ENCODE measurements around the gene ZNF439.

DNA sequence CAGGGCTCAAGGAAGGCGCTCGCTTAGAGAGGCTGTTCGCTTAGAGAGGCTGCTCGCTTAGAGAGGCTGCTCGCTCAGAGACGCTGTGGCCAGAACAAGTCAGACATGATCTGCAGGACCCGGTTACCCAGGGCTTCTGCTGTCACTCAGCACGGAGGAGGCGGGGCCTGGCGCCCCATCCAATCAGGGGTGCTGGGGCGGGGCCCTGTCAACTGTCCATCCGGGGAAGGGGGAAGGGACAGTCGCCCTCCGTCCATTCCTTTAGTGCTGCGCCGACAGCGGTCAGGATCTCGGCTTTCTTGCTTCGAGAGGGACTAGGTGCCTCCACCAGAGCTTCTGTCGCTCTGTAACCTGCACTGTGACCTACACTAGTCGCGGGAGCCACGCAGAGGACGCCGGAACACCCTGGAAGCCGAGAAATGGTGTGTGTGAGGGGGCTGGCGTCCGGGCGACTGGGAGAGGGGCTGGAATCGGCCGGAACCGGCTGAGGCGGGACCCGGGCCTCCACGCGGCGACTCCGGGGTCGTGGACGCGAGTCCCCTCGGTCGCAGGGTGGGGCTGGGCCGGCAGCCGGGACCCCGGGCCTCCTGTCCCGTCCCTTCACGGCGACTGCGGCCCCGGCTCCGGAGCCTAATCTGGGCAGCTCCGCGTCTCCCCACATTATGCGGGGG lies 34.4 kb upstream of the ZNF439 start, which contains the start of gene ZNF440:
- TF ChIP-seq, protein P1, sequence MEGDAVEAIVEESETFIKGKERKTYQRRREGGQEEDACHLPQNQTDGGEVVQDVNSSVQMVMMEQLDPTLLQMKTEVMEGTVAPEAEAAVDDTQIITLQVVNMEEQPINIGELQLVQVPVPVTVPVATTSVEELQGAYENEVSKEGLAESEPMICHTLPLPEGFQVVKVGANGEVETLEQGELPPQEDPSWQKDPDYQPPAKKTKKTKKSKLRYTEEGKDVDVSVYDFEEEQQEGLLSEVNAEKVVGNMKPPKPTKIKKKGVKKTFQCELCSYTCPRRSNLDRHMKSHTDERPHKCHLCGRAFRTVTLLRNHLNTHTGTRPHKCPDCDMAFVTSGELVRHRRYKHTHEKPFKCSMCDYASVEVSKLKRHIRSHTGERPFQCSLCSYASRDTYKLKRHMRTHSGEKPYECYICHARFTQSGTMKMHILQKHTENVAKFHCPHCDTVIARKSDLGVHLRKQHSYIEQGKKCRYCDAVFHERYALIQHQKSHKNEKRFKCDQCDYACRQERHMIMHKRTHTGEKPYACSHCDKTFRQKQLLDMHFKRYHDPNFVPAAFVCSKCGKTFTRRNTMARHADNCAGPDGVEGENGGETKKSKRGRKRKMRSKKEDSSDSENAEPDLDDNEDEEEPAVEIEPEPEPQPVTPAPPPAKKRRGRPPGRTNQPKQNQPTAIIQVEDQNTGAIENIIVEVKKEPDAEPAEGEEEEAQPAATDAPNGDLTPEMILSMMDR (optimal IDR thresholded peaks at IDR 0.05 in 1 of 3, IDR thresholded peaks at IDR 0.05 in 1 of 3, conservative IDR thresholded peaks at IDR 0.05 in 1 of 3; ENCODE audit: extremely low read depth in 1 of 3, insufficient read depth in 2 of 3, low read length in 3 of 3): no peak
- no peak for TF ChIP-seq EZH2 (IDR thresholded peaks at IDR 0.05; ENCODE audit: low read length)

All from keratinocyte (primary cell).